HCT116 (cell line): ENCODE data around the gene AFF1. TPM values are rescaled to one million over a fixed set of nuclear protein-coding genes. Genes with fewer than 3 reads are reported as not detected.

Experiments used
- ATAC-seq: fragments of 200-7000 bp; cut with Tn5 transposase; 2 replicates; pipeline ENCODE4 v1.9.1; 2020; ENCODE audit warnings: mild to moderate bottlenecking, moderate library complexity
- BruUV-seq: library from RNA; stranded (reverse); fragments of 400-500 nt; replicated peaks from 2 replicates; lab custom pipeline; 2021; lab: Mats Ljungman, UMichigan
- CTCF ChIA-PET: fragments of 300-600 bp; sonication (Branson Sonifier 250); formaldehyde crosslinking; loops from one replicate; lab custom pipeline; 2021; ENCODE audit warnings: antibody characterized with exemption; lab: Charles Lee
- POLR2A ChIA-PET: fragments of 300-600, 350-600 bp; sonication (Branson Sonifier 250); formaldehyde crosslinking; loops from one replicate; lab custom pipeline; 2021; ENCODE audit warnings: antibody characterized with exemption; lab: Charles Lee
- RAD21 ChIA-PET, 2 experiments: fragments of 300-600 bp; sonication (Branson Sonifier 250); formaldehyde crosslinking; loops; one replicate each; lab custom pipeline; 2023; ENCODE audit warnings: low total read pairs in 2 of 2; ENCODE audit not compliant: uncharacterized antibody in 2 of 2, unreplicated experiment in 2 of 2, low non-redundant PET in 1 of 2; lab: Charles Lee
- DNase-seq: peaks from one replicate; pipeline ENCODE4 v3.0.0-alpha.2; 2010; ENCODE audit warnings: low read depth, low spot score
- H2AFZ ChIP-seq: fragments of 200-600 bp; shearing (Covaris generic), sonication (generic); 2 replicates; pipeline ENCODE4 v1.6.1; 2017; ENCODE audit warnings: low read depth, mixed run types, mixed read lengths, antibody characterized with exemption, low read length; ENCODE audit not compliant: poor library complexity, severe bottlenecking
- H3K27ac ChIP-seq: 2 replicates; pipeline ENCODE4 v1.5.1; 2012; ENCODE audit warnings: low read depth, low read length
- H3K27me3 ChIP-seq: fragments of 200-600 bp; sonication (generic); 2 replicates; pipeline ENCODE4 v1.6.1; 2016; ENCODE audit warnings: mixed run types, low read length, mixed read lengths; ENCODE audit not compliant: insufficient read depth
- H3K36me3 ChIP-seq, 2 experiments: fragments of 200-500 bp in 1 of 2; fragments of 200-600 bp in 1 of 2; sonication (Bioruptor generic) in 1 of 2; sonication (generic) in 1 of 2; 2 replicates each; pipeline versions ENCODE4 v1.5.1 to v1.6.1; 2014 to 2016; ENCODE audit warnings: low read length in 2 of 2, inconsistent platforms in 1 of 2, mixed read lengths in 1 of 2, mixed run types in 1 of 2; ENCODE audit not compliant: insufficient read depth in 2 of 2, control insufficient read depth in 1 of 2
- H3K4me1 ChIP-seq, 2 experiments: fragments of 200-600 bp in 1 of 2; sonication (generic) in 1 of 2; 2 replicates each; pipeline versions ENCODE4 v1.5.1 to v1.6.1; 2012 to 2017; ENCODE audit warnings: low read length in 2 of 2, inconsistent platforms in 1 of 2, mild to moderate bottlenecking in 1 of 2, mixed read lengths in 1 of 2, mixed run types in 1 of 2, moderate library complexity in 1 of 2; ENCODE audit not compliant: insufficient read depth in 2 of 2, control insufficient read depth in 1 of 2
- H3K4me2 ChIP-seq: fragments of 200-600 bp; sonication (generic); 2 replicates; pipeline ENCODE4 v1.6.1; 2017; ENCODE audit warnings: mixed run types, low read length, mixed read lengths
- H3K4me3 ChIP-seq, 2 experiments: fragments of 200-600 bp in 1 of 2; sonication (generic) in 1 of 2; replicated peaks in 1 of 2; 2 replicates each; pipeline ENCODE4 v1.5.1; 2011 to 2016; ENCODE audit warnings: low read length in 2 of 2, control low read depth in 1 of 2, low read depth in 1 of 2, mild to moderate bottlenecking in 1 of 2, mixed read lengths in 1 of 2, mixed run types in 1 of 2
- H3K79me2 ChIP-seq: fragments of 200-600 bp; sonication (generic); 2 replicates; pipeline ENCODE4 v1.6.1; 2017; ENCODE audit warnings: mild to moderate bottlenecking, mixed run types, low read length, moderate library complexity, mixed read lengths; ENCODE audit not compliant: insufficient read depth
- H3K9ac ChIP-seq: fragments of 200-600 bp; sonication (generic); 2 replicates; pipeline ENCODE4 v1.6.1; 2016; ENCODE audit warnings: low read length, mixed read lengths
- H3K9me2 ChIP-seq: fragments of 200-600 bp; sonication (generic), shearing (Covaris generic); 2 replicates; pipeline ENCODE4 v1.6.1; 2017; ENCODE audit warnings: mixed run types, mild to moderate bottlenecking, moderate library complexity; ENCODE audit not compliant: insufficient read depth
- H3K9me3 ChIP-seq, 2 experiments: fragments of 200-500 bp in 1 of 2; fragments of 200-600 bp in 1 of 2; sonication (Bioruptor generic) in 1 of 2; sonication (generic) in 1 of 2; 2 replicates each; pipeline ENCODE4 v1.6.1; 2014 to 2017; ENCODE audit warnings: low read length in 2 of 2, mixed read lengths in 2 of 2, inconsistent platforms in 1 of 2, low read depth in 1 of 2, mild to moderate bottlenecking in 1 of 2, mixed run types in 1 of 2, moderate library complexity in 1 of 2; ENCODE audit not compliant: control insufficient read depth in 1 of 2, insufficient read depth in 1 of 2
- H4K20me1 ChIP-seq: fragments of 200-600 bp; sonication (generic), shearing (Covaris generic); 2 replicates; pipeline ENCODE4 v1.6.1; 2017; ENCODE audit warnings: mixed run types, mild to moderate bottlenecking, moderate library complexity; ENCODE audit not compliant: insufficient read depth
- CEBPB ChIP-seq: IDR thresholded peaks from 2 replicates; pipeline ENCODE4 v1.6.1; 2012; ENCODE audit warnings: low read depth
- CTCF ChIP-seq, 3 experiments: fragments of 200-600 bp in 1 of 3; sonication (generic) in 1 of 3; IDR thresholded peaks in 2 of 3; conservative IDR thresholded peaks in 1 of 3; 2 replicates each; pipeline ENCODE4 v1.5.1; 2012 to 2017; ENCODE audit warnings: low read depth in 2 of 3, low read length in 2 of 3, antibody characterized with exemption in 1 of 3, borderline replicate concordance in 1 of 3, control low read depth in 1 of 3, mild to moderate bottlenecking in 1 of 3, mixed read lengths in 1 of 3, mixed run types in 1 of 3, moderate library complexity in 1 of 3; ENCODE audit not compliant: insufficient read depth in 1 of 3
- EGR1 ChIP-seq: IDR thresholded peaks from 2 replicates; pipeline ENCODE4 v1.6.1; 2012; ENCODE audit warnings: low read depth
- ELF1 ChIP-seq: IDR thresholded peaks from 2 replicates; pipeline ENCODE4 v1.6.1; 2012; ENCODE audit warnings: low read depth, borderline replicate concordance
- EZH2phosphoT487 ChIP-seq: fragments of 200-600 bp; IDR thresholded peaks from 2 replicates; pipeline ENCODE4 v1.6.1; 2018; ENCODE audit warnings: antibody characterized with exemption, borderline replicate concordance
- JUND ChIP-seq: IDR thresholded peaks from 2 replicates; pipeline ENCODE4 v1.6.1; 2012
- SP1 ChIP-seq: IDR thresholded peaks from 2 replicates; pipeline ENCODE4 v1.6.1; 2012; ENCODE audit warnings: low read depth
- SRF ChIP-seq: IDR thresholded peaks from 2 replicates; pipeline ENCODE4 v1.6.1; 2012; ENCODE audit warnings: low read depth
- TCF7L2 ChIP-seq: IDR thresholded peaks from 2 replicates; pipeline ENCODE4 v1.7.0; 2011; ENCODE audit warnings: borderline replicate concordance, inconsistent platforms; ENCODE audit not compliant: insufficient read depth, insufficient read length; ENCODE audit errors: extremely low read depth
- YY1 ChIP-seq: IDR thresholded peaks from 2 replicates; pipeline ENCODE4 v1.6.1; 2011; ENCODE audit warnings: low read length, low read depth, moderate library complexity, mild to moderate bottlenecking; ENCODE audit not compliant: insufficient replicate concordance; ENCODE audit errors: extremely low read depth
- intact Hi-C: fragments of 100-400 bp; cut with micrococcal nuclease; formaldehyde crosslinking; loops from 2 replicates; pipeline ENCODE4 v1.10.0; 2022
- total RNA-seq: library from RNA; stranded (reverse); gene quantifications from one replicate; pipeline ENCODE4 v1.2.1, GENCODE V29; 2021; ENCODE audit not compliant: unreplicated experiment
- TF ChIP-seq, protein P1 (sequence below): IDR thresholded peaks from 2 replicates; pipeline ENCODE4 v1.6.1; 2012
- TF ChIP-seq, protein P2 (sequence below): IDR thresholded peaks from 2 replicates; pipeline ENCODE4 v1.6.1; 2012; ENCODE audit warnings: low read depth

Gene AFF1
- total RNA-seq, 1 experiment from 2014 or later = 43.1 TPM

DNA sequence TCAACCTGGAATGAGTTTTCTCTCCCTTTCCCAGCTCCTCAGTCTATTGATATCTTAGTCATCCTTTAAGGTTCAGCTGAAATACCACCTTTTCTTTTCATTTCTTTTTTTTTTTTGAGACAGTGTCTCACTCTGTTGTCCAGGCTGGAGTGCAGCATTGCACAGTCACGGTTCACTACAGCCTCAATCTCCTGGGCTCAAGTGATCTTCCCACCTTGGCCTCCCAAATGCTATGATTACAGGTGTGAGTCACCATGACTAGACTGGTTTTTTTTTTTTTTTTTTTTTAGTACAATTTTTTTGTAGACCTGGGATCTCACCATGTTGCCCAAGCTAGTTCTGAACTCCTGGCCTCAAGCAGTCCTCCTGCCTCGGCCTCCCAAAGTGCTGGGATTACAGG, 28.9 kb downstream of the AFF1 start (continued):
- TF ChIP-seq CTCF (IDR thresholded peaks at IDR 0.05 in 2 of 3, conservative IDR thresholded peaks at IDR 0.05 in 1 of 3; ENCODE audit: borderline replicate concordance in 1 of 3, insufficient read depth in 1 of 3, low read depth in 2 of 3, low read length in 2 of 3) = no peak
- TF ChIP-seq, all 23 proteins: peak for 3

- DNase-seq (no peak), ATAC-seq (no peak)
- CTCF ChIA-PET = no interaction called here
- Histone ChIP-seq H3K9me3 (no peaks in the 10 kb centered on the region), H3K9me2 (no peaks in the 10 kb centered on the region), H3K9ac (no peak overlapping the region), H3K27me3 (no peaks in the 10 kb centered on the region), H3K36me3 (no peaks in the 10 kb centered on the region), H3K4me2 (no peak overlapping the region), H3K27ac (no peak overlapping the region), H2AFZ (no peak overlapping the region), H4K20me1 (no peaks in the 10 kb centered on the region), H3K4me3 (no peak overlapping the region), H3K79me2 (peaks cover 7% of the 10 kb centered on the region), H3K4me1 (peaks cover 6 to 22% of the 10 kb centered on the region in 2 experiments; a peak in 3 of 4 replicates)
- POLR2A ChIA-PET = no interaction called here
- RAD21 ChIA-PET = no interaction called here
- intact Hi-C loops = no loop called here
- no TSS peak for BruUV-seq
- TF ChIP-seq YY1 = no peak
- TF ChIP-seq JUND = no peak
- TF ChIP-seq SRF = no peak
- TF ChIP-seq, protein P1, sequence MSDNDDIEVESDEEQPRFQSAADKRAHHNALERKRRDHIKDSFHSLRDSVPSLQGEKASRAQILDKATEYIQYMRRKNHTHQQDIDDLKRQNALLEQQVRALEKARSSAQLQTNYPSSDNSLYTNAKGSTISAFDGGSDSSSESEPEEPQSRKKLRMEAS = no peak
- no peak for TF ChIP-seq TCF7L2
- TF ChIP-seq, protein P2, sequence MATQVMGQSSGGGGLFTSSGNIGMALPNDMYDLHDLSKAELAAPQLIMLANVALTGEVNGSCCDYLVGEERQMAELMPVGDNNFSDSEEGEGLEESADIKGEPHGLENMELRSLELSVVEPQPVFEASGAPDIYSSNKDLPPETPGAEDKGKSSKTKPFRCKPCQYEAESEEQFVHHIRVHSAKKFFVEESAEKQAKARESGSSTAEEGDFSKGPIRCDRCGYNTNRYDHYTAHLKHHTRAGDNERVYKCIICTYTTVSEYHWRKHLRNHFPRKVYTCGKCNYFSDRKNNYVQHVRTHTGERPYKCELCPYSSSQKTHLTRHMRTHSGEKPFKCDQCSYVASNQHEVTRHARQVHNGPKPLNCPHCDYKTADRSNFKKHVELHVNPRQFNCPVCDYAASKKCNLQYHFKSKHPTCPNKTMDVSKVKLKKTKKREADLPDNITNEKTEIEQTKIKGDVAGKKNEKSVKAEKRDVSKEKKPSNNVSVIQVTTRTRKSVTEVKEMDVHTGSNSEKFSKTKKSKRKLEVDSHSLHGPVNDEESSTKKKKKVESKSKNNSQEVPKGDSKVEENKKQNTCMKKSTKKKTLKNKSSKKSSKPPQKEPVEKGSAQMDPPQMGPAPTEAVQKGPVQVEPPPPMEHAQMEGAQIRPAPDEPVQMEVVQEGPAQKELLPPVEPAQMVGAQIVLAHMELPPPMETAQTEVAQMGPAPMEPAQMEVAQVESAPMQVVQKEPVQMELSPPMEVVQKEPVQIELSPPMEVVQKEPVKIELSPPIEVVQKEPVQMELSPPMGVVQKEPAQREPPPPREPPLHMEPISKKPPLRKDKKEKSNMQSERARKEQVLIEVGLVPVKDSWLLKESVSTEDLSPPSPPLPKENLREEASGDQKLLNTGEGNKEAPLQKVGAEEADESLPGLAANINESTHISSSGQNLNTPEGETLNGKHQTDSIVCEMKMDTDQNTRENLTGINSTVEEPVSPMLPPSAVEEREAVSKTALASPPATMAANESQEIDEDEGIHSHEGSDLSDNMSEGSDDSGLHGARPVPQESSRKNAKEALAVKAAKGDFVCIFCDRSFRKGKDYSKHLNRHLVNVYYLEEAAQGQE = no peak
- TF ChIP-seq CTCF (IDR thresholded peaks at IDR 0.05 in 2 of 3, conservative IDR thresholded peaks at IDR 0.05 in 1 of 3; ENCODE audit: borderline replicate concordance in 1 of 3, insufficient read depth in 1 of 3, low read depth in 2 of 3, low read length in 2 of 3) = no peak
- TF ChIP-seq EGR1 = no peak
- no peak for TF ChIP-seq CEBPB
- no peak for TF ChIP-seq ELF1
- TF ChIP-seq SP1 = no peak
- no peak for TF ChIP-seq EZH2phosphoT487
Measured at GRCh38 chr4:86965019-86965976, 30.5 kb downstream of the AFF1 start.
